Natural killer cell (primary cell): ENCODE measurements around the gene MARCHF3. TPM values are rescaled to one million over a fixed set of nuclear protein-coding genes. Genes with fewer than 3 reads are reported as not detected.
A peak's percentile ranks its signal among the peaks of the same experiment; 100 is the strongest.
"Not testable (repeated sequence)": the region's sequence is repeated elsewhere in the genome, so short reads cannot be mapped to it uniquely, and the experiment has no call there.

ENCODE experiments used
- ATAC-seq, 3 donors: fragments of 150-1000 bp in 2 of 3; fragments of 200-7000 bp in 1 of 3; cut with Tn5 transposase; 1 replicate in 1 of 3; 2 replicates in 2 of 3; pipeline ENCODE4 v1.10.0; 2021; ENCODE audit warnings: mild to moderate bottlenecking in 2 of 3, moderate library complexity in 2 of 3
- DNase-seq, 2 donors: peaks; one replicate each; pipeline versions ENCODE4 v3.0.0 to v3.0.0-alpha.2; 2013 to 2021; ENCODE audit warnings: mixed read lengths in 1 of 2
- H3K27ac ChIP-seq: one replicate; pipeline ENCODE4 v1.5.1; 2013; ENCODE audit warnings: mild to moderate bottlenecking, low read length
- H3K27me3 ChIP-seq: one replicate; pipeline ENCODE4 v1.6.1; 2013; ENCODE audit warnings: low read length; ENCODE audit not compliant: control insufficient read depth, insufficient read depth
- H3K36me3 ChIP-seq: one replicate; pipeline ENCODE4 v1.6.1; 2013; ENCODE audit warnings: low read length; ENCODE audit not compliant: control insufficient read depth, insufficient read depth
- H3K4me1 ChIP-seq: one replicate; pipeline ENCODE4 v1.6.1; 2013; ENCODE audit warnings: low read length; ENCODE audit not compliant: control insufficient read depth, insufficient read depth
- H3K4me3 ChIP-seq: one replicate; pipeline ENCODE4 v1.5.1; 2013; ENCODE audit warnings: low read length
- H3K9me3 ChIP-seq: one replicate; pipeline ENCODE4 v1.6.1; 2013; ENCODE audit warnings: low read length; ENCODE audit not compliant: control insufficient read depth, insufficient read depth
- H3K27ac Mint-ChIP-seq, 2 donors: one replicate each; pipeline ENCODE4 v1.8.0; 2022; ENCODE audit warnings: mild to moderate bottlenecking in 2 of 2, mixed read lengths in 2 of 2, moderate library complexity in 1 of 2
- H3K27me3 Mint-ChIP-seq, 2 donors: one replicate each; pipeline ENCODE4 v1.8.0; 2022; ENCODE audit warnings: low read depth in 2 of 2, mixed read lengths in 2 of 2
- H3K36me3 Mint-ChIP-seq: one replicate; pipeline ENCODE4 v1.8.0; 2022; ENCODE audit warnings: mixed read lengths
- H3K4me1 Mint-ChIP-seq, 2 donors: one replicate each; pipeline ENCODE4 v1.8.0; 2022; ENCODE audit warnings: mixed read lengths in 2 of 2
- H3K4me3 Mint-ChIP-seq: one replicate; pipeline ENCODE4 v1.8.0; 2022; ENCODE audit warnings: mild to moderate bottlenecking, moderate library complexity, mixed read lengths
- H3K9me3 Mint-ChIP-seq, 2 donors: one replicate each; pipeline ENCODE4 v1.8.0; 2022; ENCODE audit warnings: mixed read lengths in 2 of 2
- CTCF ChIP-seq: fragments of 200-600 bp; IDR thresholded peaks from one replicate; pipeline ENCODE4 v1.8.0; 2022; ENCODE audit warnings: antibody characterized with exemption
- WGBS: methylation state at CpG from one replicate; pipeline ENCODE4 v1.1.7; 2013; ENCODE audit warnings: missing lambda C conversion rate; ENCODE audit not compliant: insufficient coverage; 5-methylcytosine and 5-hydroxymethylcytosine counted together
- intact Hi-C: fragments of 100-400 bp; cut with micrococcal nuclease; formaldehyde crosslinking; loops from one replicate; pipeline ENCODE4 v1.14.2; 2022
- total RNA-seq, 4 donors: library from RNA; stranded (reverse); fragments of 120-200 nt in 1 of 4; gene quantifications; one replicate each; pipeline versions ENCODE4 v1.2.3 to v1.2.4, GENCODE V29; 2013 to 2022

MARCHF3 gene
- total RNA-seq, 3 donors from 2014 or later (not counting 1 experiment from before 2014, with no cell fraction given), result 6.8 to 11.2 (median 8.9) TPM

DNA sequence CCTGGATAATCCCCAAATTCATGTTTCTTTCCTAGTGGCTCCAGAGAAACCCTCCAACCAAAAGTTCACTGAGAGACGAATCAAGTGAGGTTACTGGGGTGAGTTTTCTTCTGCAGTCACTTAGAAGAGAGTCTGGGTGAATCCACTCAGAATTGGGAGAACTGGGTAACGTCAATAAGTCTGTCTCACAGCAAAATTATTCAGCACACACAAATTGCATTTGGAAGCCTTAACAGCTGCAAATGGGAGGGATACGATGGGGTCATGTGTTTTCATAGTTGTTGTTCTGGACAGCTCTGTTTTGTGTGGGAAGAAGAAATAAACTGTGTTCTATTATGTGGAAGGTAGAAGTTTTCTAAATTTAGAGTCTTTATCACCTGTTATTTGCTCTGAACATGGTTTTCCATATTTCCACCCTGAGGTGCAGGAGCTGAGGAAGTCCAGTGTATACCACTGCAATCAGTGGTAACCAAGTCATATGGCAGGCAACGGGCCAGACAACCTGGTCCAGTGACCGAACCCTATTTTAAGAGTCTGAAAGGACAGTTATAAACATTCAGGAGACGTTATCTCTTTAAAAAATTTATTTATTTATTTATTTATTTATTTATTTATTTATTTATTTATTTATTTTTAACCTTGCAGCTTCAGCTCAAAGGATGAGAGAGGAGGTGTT, 21.9 kb downstream of the MARCHF3 start:
- DNase-seq (no peak), ATAC-seq (no peak)
- Histone ChIP-seq H3K9me3 (no peaks in the 10 kb centered on the region), H3K4me1 (peaks cover 3% of the 10 kb centered on the region), H3K36me3 (no peaks in the 10 kb centered on the region), H3K27ac (no peak overlapping the region), H3K27me3 (no peaks in the 10 kb centered on the region), H3K4me3 (no peak overlapping the region)
- no peak for TF ChIP-seq CTCF
- 93% methylated on average over 3 of the region's 6 CpGs for WGBS
- Mint-ChIP-seq H3K4me3 (no peak overlapping the region), H3K4me1 (peaks cover 5 to 19% of the 10 kb centered on the region in 2 donors), H3K27me3 (no peaks in the 10 kb centered on the region), H3K9me3 (peaks cover 0 to 2% of the 10 kb centered on the region in 2 donors), H3K27ac (no peak overlapping the region), H3K36me3 (no peaks in the 10 kb centered on the region)
- intact Hi-C loops, result no loop called here

- Mint-ChIP-seq H3K4me1 (peaks cover 5 to 10% of the 10 kb centered on the region in 2 donors), H3K9me3 (peaks cover 0 to 2% of the 10 kb centered on the region in 2 donors), H3K36me3 (no peaks in the 10 kb centered on the region), H3K27ac (no peak overlapping the region), H3K4me3 (no peak overlapping the region), H3K27me3 (peaks cover 0 to 3% of the 10 kb centered on the region in 2 donors)
- intact Hi-C loops, result no loop called here
- ATAC-seq, result no peak
- no peaks in the 10 kb centered on the region for H3K9me3 ChIP-seq
- H3K4me1 ChIP-seq, result peaks cover 3% of the 10 kb centered on the region
- H3K27me3 ChIP-seq, result no peaks in the 10 kb centered on the region
- no peak for TF ChIP-seq CTCF
- H3K27ac ChIP-seq, result no peak overlapping the region
- H3K4me3 ChIP-seq, result no peak overlapping the region
- no peaks in the 10 kb centered on the region for H3K36me3 ChIP-seq
- DNase-seq, result no peak
- no CpG with 5 or more reads among the region's 1 CpG for WGBS
Measured at GRCh38 chr5:127007522-127007921, 22.8 kb downstream of the MARCHF3 start.

GRCh38 chr5:127006744-127007143, 23.6 kb downstream of the MARCHF3 start:
- Mint-ChIP-seq H3K36me3 (no peaks in the 10 kb centered on the region), H3K9me3 (peaks cover 0 to 2% of the 10 kb centered on the region in 2 donors), H3K27me3 (peaks cover 0 to 3% of the 10 kb centered on the region in 2 donors), H3K4me3 (no peak overlapping the region), H3K4me1 (peaks cover 2 to 3% of the 10 kb centered on the region in 2 donors), H3K27ac (peak overlapping the region in 1 of 2 donors; percentile 34)
- no CpG with 5 or more reads among the region's 5 CpGs for WGBS
- ATAC-seq (peak in 1 of 3 donors; percentile 48), DNase-seq (no peak)
- Histone ChIP-seq H3K36me3 (no peaks in the 10 kb centered on the region), H3K27ac (no peak overlapping the region), H3K9me3 (no peaks in the 10 kb centered on the region), H3K27me3 (no peaks in the 10 kb centered on the region), H3K4me3 (no peak overlapping the region), H3K4me1 (peaks cover under 1% of the 10 kb centered on the region)
- no peak for TF ChIP-seq CTCF
- intact Hi-C loops, result no loop called here

DNA sequence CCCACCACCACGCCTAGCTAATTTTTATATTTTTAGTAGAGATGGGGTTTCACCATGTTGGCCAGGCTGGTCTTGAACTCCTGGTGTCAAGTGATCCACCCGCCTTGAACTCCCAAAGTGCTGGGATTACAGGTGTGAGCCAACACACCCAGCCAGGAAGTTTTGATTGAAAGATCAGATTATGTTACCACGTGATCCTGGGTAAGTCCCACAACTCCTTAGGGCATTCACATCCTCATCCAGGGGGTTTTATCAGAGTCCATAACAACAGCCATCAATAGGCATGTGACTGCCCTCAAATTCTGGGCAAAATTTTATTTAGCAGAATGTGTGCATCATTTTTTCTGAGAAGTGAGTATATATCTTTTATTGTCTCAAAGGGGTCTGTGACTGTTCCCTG, 25.1 kb downstream of the MARCHF3 start:
- H3K9me3 Mint-ChIP-seq, H3K4me1 ChIP-seq, H3K4me1 Mint-ChIP-seq, H3K27ac ChIP-seq, H3K36me3 Mint-ChIP-seq, H3K27ac Mint-ChIP-seq, H3K9me3 ChIP-seq, DNase-seq, H3K4me3 Mint-ChIP-seq, H3K27me3 Mint-ChIP-seq, ATAC-seq, intact Hi-C loops, H3K27me3 ChIP-seq, H3K36me3 ChIP-seq, H3K4me3 ChIP-seq: not testable (repeated sequence)
- 89% methylated on average over 3 of the region's 3 CpGs for WGBS
